DND-41 (cell line): Measurements from ENCODE around the gene LINC01488.

Source experiments
- CTCF ChIP-seq: IDR thresholded peaks from 2 replicates; pipeline ENCODE4 v1.5.1; 2012; ENCODE audit warnings: borderline replicate concordance, low read length, moderate library complexity, mild to moderate bottlenecking; ENCODE audit not compliant: poor library complexity, severe bottlenecking; ENCODE audit errors: extremely low read depth
- EZH2 ChIP-seq: IDR thresholded peaks from 3 replicates; pipeline ENCODE4 v1.6.1; 2012; ENCODE audit warnings: borderline replicate concordance, low read depth, mild to moderate bottlenecking, moderate library complexity, low read length, inconsistent platforms; ENCODE audit not compliant: severe bottlenecking

GRCh38 chr11:69443968-69444364 lies 37.5 kb upstream of the LINC01488 start:
- TF ChIP-seq CTCF (no peak), EZH2 (no peak)
